T-helper 17 cell (primary cell): ENCODE results near the gene GLUL. TPM values are rescaled to one million over a fixed set of nuclear protein-coding genes. Genes with fewer than 3 reads are reported as not detected.
"Not testable (repeated sequence)": the region's sequence is repeated elsewhere in the genome, so short reads cannot be mapped to it uniquely, and the experiment has no call there.

Source experiments
- ATAC-seq: fragments of 150-1000 bp; cut with Tn5 transposase; 2 replicates; pipeline ENCODE4 v1.10.0; 2021; ENCODE audit warnings: mild to moderate bottlenecking, moderate library complexity
- DNase-seq, 3 donors: peaks; one replicate each; pipeline versions ENCODE4 v3.0.0 to v3.0.0-alpha.2; 2020 to 2021
- H3K9me3 ChIP-seq: one replicate; pipeline ENCODE4 v1.7.0; 2013; ENCODE audit warnings: low read length, mild to moderate bottlenecking; ENCODE audit not compliant: control insufficient read depth, poor library complexity, severe bottlenecking
- H3K27ac Mint-ChIP-seq: one replicate; pipeline ENCODE4 v1.8.0; 2022; ENCODE audit warnings: mild to moderate bottlenecking, moderate library complexity, mixed read lengths
- H3K27me3 Mint-ChIP-seq: one replicate; pipeline ENCODE4 v1.8.0; 2022; ENCODE audit warnings: mixed read lengths
- H3K36me3 Mint-ChIP-seq: one replicate; pipeline ENCODE4 v1.8.0; 2022; ENCODE audit warnings: low read depth, mixed read lengths
- H3K4me1 Mint-ChIP-seq: one replicate; pipeline ENCODE4 v1.8.0; 2022; ENCODE audit warnings: mild to moderate bottlenecking, mixed read lengths
- H3K4me3 Mint-ChIP-seq: one replicate; pipeline ENCODE4 v1.8.0; 2022; ENCODE audit warnings: mild to moderate bottlenecking, moderate library complexity, mixed read lengths
- total RNA-seq, 4 donors: library from RNA in 2 of 4; stranded (reverse) in 2 of 4; gene quantifications; one replicate each; pipeline ENCODE4 v1.2.3 and lab custom pipeline; 2022 to 2026

GLUL gene
- total RNA-seq, 2 donors from 2014 or later = 106 to 127 TPM

GRCh38 chr1:182347019-182347418 lies 44.6 kb downstream of the GLUL start:
- peaks cover 4% of the 10 kb centered on the region for H3K4me1 Mint-ChIP-seq
- H3K9me3 ChIP-seq = no peaks in the 10 kb centered on the region
- peaks cover 6% of the 10 kb centered on the region for H3K36me3 Mint-ChIP-seq
- H3K27ac Mint-ChIP-seq = no peak overlapping the region
- no peak overlapping the region for H3K4me3 Mint-ChIP-seq
- no peak for DNase-seq
- ATAC-seq = no peak
- H3K27me3 Mint-ChIP-seq = peaks cover 29% of the 10 kb centered on the region

- H3K36me3 Mint-ChIP-seq = peaks cover 2% of the 10 kb centered on the region
- H3K27ac Mint-ChIP-seq = no peak overlapping the region
- no peak for ATAC-seq
- peaks cover 14% of the 10 kb centered on the region for H3K27me3 Mint-ChIP-seq
- no peak overlapping the region for H3K4me3 Mint-ChIP-seq
- peaks cover 8% of the 10 kb centered on the region for H3K4me1 Mint-ChIP-seq
- H3K9me3 ChIP-seq = no peaks in the 10 kb centered on the region
- no peak for DNase-seq
These were observed 51.1 kb downstream of the GLUL start for GRCh38 chr1:182340233-182341058.

DNA sequence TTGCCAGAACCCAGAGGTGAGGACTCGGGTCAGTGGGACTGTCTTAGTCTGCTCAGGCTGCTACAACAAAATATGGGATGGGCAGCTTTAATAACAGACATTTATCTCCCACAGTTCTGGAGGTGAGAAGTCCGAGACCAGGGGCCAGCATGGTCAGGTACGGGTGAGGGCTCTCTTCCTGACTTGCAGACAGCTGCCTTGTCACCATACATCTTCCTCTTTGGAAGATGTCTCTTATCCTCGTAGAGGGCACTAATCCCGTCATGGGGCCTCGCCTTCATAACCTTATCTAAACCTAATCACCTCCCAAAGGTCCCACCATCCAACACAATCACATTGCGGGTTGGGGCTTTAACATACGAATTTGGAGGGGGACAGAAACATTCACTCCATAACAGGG lies 51.9 kb downstream of the GLUL start:
- DNase-seq = no peak
- peaks cover 2% of the 10 kb centered on the region for H3K36me3 Mint-ChIP-seq
- peaks cover 9% of the 10 kb centered on the region for H3K4me1 Mint-ChIP-seq
- no peak for ATAC-seq
- no peak overlapping the region for H3K4me3 Mint-ChIP-seq
- no peaks in the 10 kb centered on the region for H3K9me3 ChIP-seq
- no peak overlapping the region for H3K27ac Mint-ChIP-seq
- H3K27me3 Mint-ChIP-seq = peaks cover 14% of the 10 kb centered on the region

DNA sequence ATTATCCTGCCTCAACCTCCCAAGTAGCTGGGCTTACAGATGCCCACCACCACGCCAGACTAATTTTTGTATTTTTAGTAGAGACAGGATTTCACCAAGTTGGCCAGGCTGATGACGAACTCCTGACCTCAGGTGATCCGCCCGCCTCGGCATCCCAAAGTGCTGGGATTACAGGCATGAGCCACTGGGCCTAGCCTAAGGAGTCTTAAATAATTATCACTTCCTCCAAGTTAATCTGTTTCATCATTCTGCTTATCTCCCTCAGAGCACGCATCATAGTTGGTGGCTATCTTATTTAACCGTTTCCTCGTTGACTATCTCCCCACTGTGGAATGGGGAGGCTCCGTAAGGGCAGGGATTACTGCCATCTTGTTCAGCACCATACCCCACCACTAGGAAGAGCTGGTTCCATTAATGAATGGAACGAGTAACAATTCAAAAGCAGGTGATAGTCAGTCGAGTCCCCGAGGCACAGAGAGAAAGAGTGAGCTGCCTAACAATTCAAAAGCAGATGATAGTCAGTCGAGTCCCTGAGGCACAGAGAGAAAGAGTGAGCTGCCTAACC lies 52.7 kb downstream of the GLUL start:
- H3K4me1 Mint-ChIP-seq = peaks cover 10% of the 10 kb centered on the region
- peaks cover 14% of the 10 kb centered on the region for H3K27me3 Mint-ChIP-seq
- H3K27ac Mint-ChIP-seq = no peak overlapping the region
- no peak overlapping the region for H3K4me3 Mint-ChIP-seq
- DNase-seq (no peak), ATAC-seq (no peak)
- H3K36me3 Mint-ChIP-seq = peaks cover 2% of the 10 kb centered on the region
- no peaks in the 10 kb centered on the region for H3K9me3 ChIP-seq

- H3K9me3 ChIP-seq = no peaks in the 10 kb centered on the region
- H3K4me1 Mint-ChIP-seq = peaks cover 10% of the 10 kb centered on the region
- H3K27me3 Mint-ChIP-seq = peaks cover 14% of the 10 kb centered on the region
- no peak overlapping the region for H3K4me3 Mint-ChIP-seq
- H3K27ac Mint-ChIP-seq = no peak overlapping the region
- peaks cover 2% of the 10 kb centered on the region for H3K36me3 Mint-ChIP-seq
- no peak for ATAC-seq
- DNase-seq = no peak
These were observed 53.6 kb downstream of the GLUL start for GRCh38 chr1:182337736-182338571.

GRCh38 chr1:182335771-182336566 lies 55.6 kb downstream of the GLUL start:
- Mint-ChIP-seq H3K36me3 (peaks cover 2% of the 10 kb centered on the region), H3K4me3 (no peak overlapping the region), H3K4me1 (peaks cover 10% of the 10 kb centered on the region), H3K27ac (no peak overlapping the region), H3K27me3 (peaks cover 14% of the 10 kb centered on the region)
- ATAC-seq (no peak), DNase-seq (no peak)
- no peaks in the 10 kb centered on the region for H3K9me3 ChIP-seq

DNA sequence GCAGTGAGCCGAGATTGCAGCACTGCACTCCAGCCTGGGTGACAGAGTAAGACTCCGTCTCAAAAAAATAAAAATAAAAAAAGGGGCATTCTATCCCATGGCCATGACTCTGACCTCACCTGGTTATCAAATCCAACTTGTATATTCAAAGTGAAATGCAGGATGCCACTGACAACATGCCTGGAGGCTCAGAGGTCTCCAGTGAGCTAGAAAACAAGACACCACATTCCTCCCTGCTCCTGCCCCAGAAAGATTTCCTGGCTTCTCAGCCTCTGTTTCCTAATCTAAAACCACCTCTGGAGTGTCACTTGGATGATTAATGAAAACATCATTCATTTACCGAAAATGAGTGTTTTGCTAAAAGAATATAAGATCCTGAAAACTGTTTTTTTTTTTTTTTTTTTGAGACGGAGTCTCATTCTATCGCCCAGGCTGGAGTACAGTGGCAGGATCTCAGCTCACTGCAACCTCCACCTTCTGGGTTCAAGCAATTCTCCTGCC lies 58.5 kb downstream of the GLUL start:
- H3K4me3 Mint-ChIP-seq, H3K9me3 ChIP-seq, DNase-seq, H3K27ac Mint-ChIP-seq, H3K4me1 Mint-ChIP-seq, H3K36me3 Mint-ChIP-seq, ATAC-seq: not testable (repeated sequence)
- H3K27me3 Mint-ChIP-seq = peaks cover 14% of the 10 kb centered on the region

DNA sequence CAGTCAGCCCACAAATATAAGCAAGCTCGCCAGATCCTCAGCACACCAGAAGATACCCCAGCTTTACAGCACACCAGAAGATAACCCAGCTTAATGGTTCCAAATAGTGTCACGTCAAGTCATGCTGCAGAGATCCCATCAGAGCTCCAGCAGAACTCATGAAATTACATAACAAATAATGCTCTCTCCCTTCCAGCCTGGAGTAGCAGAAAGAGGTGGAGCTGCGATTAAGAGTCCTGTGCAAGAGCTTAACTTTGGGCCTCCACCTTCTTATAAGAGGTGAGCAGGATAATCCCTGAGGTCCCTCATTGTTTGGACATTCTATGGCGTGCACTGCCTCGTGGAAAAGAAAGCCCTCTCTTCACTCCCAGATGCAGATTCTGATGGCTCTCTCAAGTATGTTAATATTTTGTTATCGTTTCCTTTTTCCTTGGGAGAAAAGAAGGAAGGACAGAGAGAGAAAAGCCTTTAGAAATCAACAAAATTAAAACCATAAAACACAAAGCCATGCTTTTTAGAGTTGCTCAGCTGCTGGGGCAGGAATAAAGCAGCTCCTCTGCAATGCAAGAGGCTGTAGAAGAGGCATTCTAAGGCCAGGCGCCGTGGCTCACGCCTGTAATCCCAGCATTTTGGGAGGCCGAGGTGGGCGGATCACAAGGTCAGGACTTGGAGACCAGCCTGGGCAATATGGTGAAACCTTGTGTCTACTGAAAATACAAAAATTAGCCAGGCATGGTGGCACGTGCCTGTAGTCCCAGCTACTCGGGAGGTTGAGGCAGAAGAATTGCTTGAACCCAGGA lies 59.1 kb downstream of the GLUL start:
- ATAC-seq = no peak
- no peak overlapping the region for H3K4me3 Mint-ChIP-seq
- no peak overlapping the region for H3K27ac Mint-ChIP-seq
- peaks cover 5% of the 10 kb centered on the region for H3K4me1 Mint-ChIP-seq
- no peak for DNase-seq
- peaks cover 14% of the 10 kb centered on the region for H3K27me3 Mint-ChIP-seq
- H3K36me3 Mint-ChIP-seq = peaks cover 2% of the 10 kb centered on the region
- H3K9me3 ChIP-seq = no peaks in the 10 kb centered on the region

Other genes starting within 250 kb of the GLUL start
- not detected for gene TEDDM1, start 8.9 kb upstream of the GLUL start, total RNA-seq
- not detected for gene RGSL1, start 58.4 kb upstream of the GLUL start, total RNA-seq
- gene RNASEL, start 197.5 kb upstream of the GLUL start, total RNA-seq = 1 to 10 TPM; 4.3 to 7.4 TPM
- 10 to 100 TPM; 23.4 to 23.5 TPM for gene RGS16, start 212.6 kb upstream of the GLUL start, total RNA-seq